Endothelial cell of umbilical vein (primary cell): ENCODE results near the gene UBR4. TPM values are rescaled to one million over a fixed set of nuclear protein-coding genes. Genes with fewer than 3 reads are reported as not detected.

ENCODE experiments used
- BruUV-seq: library from RNA; stranded (reverse); fragments of 400-500 nt; replicated peaks from 2 replicates; lab custom pipeline; 2021; lab: Mats Ljungman, UMichigan
- CTCF ChIA-PET: fragments of 300-600, 350-600 bp; sonication (Branson Sonifier 250); formaldehyde crosslinking; loops from one replicate; lab custom pipeline; 2021; ENCODE audit warnings: antibody characterized with exemption, inconsistent platforms; lab: Charles Lee
- POLR2A ChIA-PET: fragments of 300-600, 350-600 bp; sonication (Branson Sonifier 250); formaldehyde crosslinking; loops from one replicate; lab custom pipeline; 2021; ENCODE audit warnings: antibody characterized with exemption, inconsistent platforms; lab: Charles Lee
- DNase-seq: peaks from one replicate; pipeline ENCODE4 v3.0.0-alpha.2; 2011; ENCODE audit warnings: low read depth, low spot score
- FAIRE-seq: peaks from 2 replicates; lab custom pipeline; 2011; peaks lifted over from hg19 to GRCh38; lab: Jason Lieb, UNC
- H2AFZ ChIP-seq: 2 replicates; pipeline ENCODE4 v1.6.0; 2012; ENCODE audit warnings: low read depth, low read length, control low read depth, inconsistent platforms
- H3K27ac ChIP-seq: 2 replicates; pipeline ENCODE4 v1.5.1; 2011; ENCODE audit warnings: low read depth, mild to moderate bottlenecking, control low read depth, low read length, moderate library complexity; ENCODE audit not compliant: insufficient read depth
- H3K27me3 ChIP-seq, 2 experiments: 2 replicates each; pipeline versions ENCODE4 v1.6.0 to v1.6.1; 2011; ENCODE audit warnings: low read length in 2 of 2, mixed read lengths in 1 of 2; ENCODE audit not compliant: control insufficient read depth in 2 of 2, insufficient read depth in 2 of 2
- H3K36me3 ChIP-seq, 2 experiments: 2 replicates in 1 of 2; 3 replicates in 1 of 2; pipeline ENCODE4 v1.5.1; 2011; ENCODE audit warnings: low read length in 2 of 2, mild to moderate bottlenecking in 1 of 2, moderate library complexity in 1 of 2; ENCODE audit not compliant: control insufficient read depth in 2 of 2, insufficient read depth in 2 of 2; ENCODE audit errors: extremely low read depth in 1 of 2
- H3K4me1 ChIP-seq: 3 replicates; pipeline ENCODE4 v1.5.1; 2011; ENCODE audit warnings: mild to moderate bottlenecking, low read length; ENCODE audit not compliant: control insufficient read depth, insufficient read depth; ENCODE audit errors: extremely low read depth
- H3K4me2 ChIP-seq: 2 replicates; pipeline ENCODE4 v1.6.1; 2011; ENCODE audit warnings: low read length, control low read depth, mixed read lengths; ENCODE audit not compliant: insufficient read depth
- H3K4me3 ChIP-seq, 3 experiments: fragments of 200-600 bp in 1 of 3; sonication (generic), shearing (Covaris generic) in 1 of 3; replicated peaks in 1 of 3; 2 replicates each; pipeline ENCODE4 v1.5.1; 2011 to 2016; ENCODE audit warnings: control low read depth in 3 of 3, low read length in 3 of 3, mild to moderate bottlenecking in 2 of 3, inconsistent platforms in 1 of 3, low read depth in 1 of 3, moderate library complexity in 1 of 3; ENCODE audit not compliant: insufficient read depth in 1 of 3
- H3K79me2 ChIP-seq: 2 replicates; pipeline ENCODE4 v1.6.0; 2012; ENCODE audit warnings: low read length, inconsistent platforms; ENCODE audit not compliant: control insufficient read depth, insufficient read depth
- H3K9ac ChIP-seq: replicated peaks from 2 replicates; pipeline ENCODE3; 2011; ENCODE audit warnings: low read length, control low read depth; ENCODE audit not compliant: insufficient read depth; ENCODE audit errors: extremely low read depth
- H3K9me1 ChIP-seq: replicated peaks from 3 replicates; pipeline ENCODE4 v1.6.0; 2011; ENCODE audit warnings: mild to moderate bottlenecking, low read length; ENCODE audit not compliant: control insufficient read depth, insufficient read depth; ENCODE audit errors: extremely low read depth
- H3K9me3 ChIP-seq: replicated peaks from 2 replicates; pipeline ENCODE4 v1.5.1; 2012; ENCODE audit warnings: low read length, inconsistent platforms; ENCODE audit not compliant: control insufficient read depth, insufficient read depth
- H4K20me1 ChIP-seq: replicated peaks from 2 replicates; pipeline ENCODE3; 2011; ENCODE audit warnings: mild to moderate bottlenecking, low read length; ENCODE audit not compliant: control insufficient read depth, insufficient read depth; ENCODE audit errors: extremely low read depth
- EZH2 ChIP-seq: IDR thresholded peaks from 2 replicates; pipeline ENCODE4 v1.6.1; 2012; ENCODE audit warnings: borderline replicate concordance, low read depth, mild to moderate bottlenecking, moderate library complexity, low read length, inconsistent platforms; ENCODE audit not compliant: severe bottlenecking
- FOS ChIP-seq: IDR thresholded peaks from 2 replicates; pipeline ENCODE4 v1.6.1; 2011; ENCODE audit warnings: mild to moderate bottlenecking, low read length, moderate library complexity, borderline replicate concordance; ENCODE audit not compliant: insufficient read depth
- JUN ChIP-seq: IDR thresholded peaks from 2 replicates; pipeline ENCODE4 v1.6.1; 2011; ENCODE audit warnings: borderline replicate concordance, low read depth; ENCODE audit not compliant: insufficient read length, insufficient read depth
- MYC ChIP-seq: IDR thresholded peaks from one replicate; pipeline ENCODE4 v1.6.1; 2011; ENCODE audit warnings: mild to moderate bottlenecking, low read depth, low read length
- POLR2A ChIP-seq: IDR thresholded peaks from 2 replicates; pipeline ENCODE4 v1.6.1; 2012; ENCODE audit warnings: low read depth, mild to moderate bottlenecking, control low read depth, low read length
- POLR2AphosphoS5 ChIP-seq: IDR thresholded peaks from 2 replicates; pipeline ENCODE4 v1.6.1; 2012; ENCODE audit warnings: low read depth, mild to moderate bottlenecking, control low read depth, low read length, moderate library complexity; ENCODE audit not compliant: insufficient read depth
- dilution Hi-C: fragments of 300-500 bp; cut with MboI; formaldehyde crosslinking; loops from one replicate; pipeline ENCODE4 v1.15.0; 2019; ENCODE audit warnings: low sequenced_read_pairs; ENCODE audit not compliant: extremely low pct_ligation_motif_present
- intact Hi-C: fragments of 100-400 bp; cut with micrococcal nuclease; formaldehyde crosslinking; loops from one replicate; pipeline ENCODE4 v1.10.0; 2022
- polyA plus RNA-seq, 4 experiments: library from polyadenylated mRNA; depleted of rRNA in 3 of 4; stranded (reverse) in 3 of 4; unstranded in 1 of 4; fragments of >200 nt; gene quantifications; 2 replicates each; pipeline versions ENCODE4 v1.2.1 to v1.2.3, GENCODE V29; 2011 to 2012; ENCODE audit warnings: missing spikeins in 1 of 4
- total RNA-seq: library from RNA; stranded (reverse); gene quantifications from 2 replicates; pipeline ENCODE4 v1.2.3, GENCODE V29; 2021
- TF ChIP-seq, protein P1 (sequence below), 2 donors: IDR thresholded peaks; 1 replicate in 1 of 2; 2 replicates in 1 of 2; pipeline ENCODE4 v1.5.1; 2011; ENCODE audit warnings: low read length in 2 of 2, mild to moderate bottlenecking in 2 of 2, moderate library complexity in 2 of 2, control low read depth in 1 of 2, inconsistent platforms in 1 of 2, low read depth in 1 of 2; ENCODE audit not compliant: insufficient read depth in 1 of 2; ENCODE audit errors: extremely low read depth in 1 of 2
- TF ChIP-seq, protein P2 (sequence below): IDR thresholded peaks from 2 replicates; pipeline ENCODE4 v1.6.1; 2011; ENCODE audit not compliant: insufficient read depth, insufficient read length

The UBR4 gene
- total and polyA plus RNA-seq, 2 donors (not counting 3 experiments of a cell fraction or from before 2014, with no cell fraction given): 125 to 150 TPM

DNA sequence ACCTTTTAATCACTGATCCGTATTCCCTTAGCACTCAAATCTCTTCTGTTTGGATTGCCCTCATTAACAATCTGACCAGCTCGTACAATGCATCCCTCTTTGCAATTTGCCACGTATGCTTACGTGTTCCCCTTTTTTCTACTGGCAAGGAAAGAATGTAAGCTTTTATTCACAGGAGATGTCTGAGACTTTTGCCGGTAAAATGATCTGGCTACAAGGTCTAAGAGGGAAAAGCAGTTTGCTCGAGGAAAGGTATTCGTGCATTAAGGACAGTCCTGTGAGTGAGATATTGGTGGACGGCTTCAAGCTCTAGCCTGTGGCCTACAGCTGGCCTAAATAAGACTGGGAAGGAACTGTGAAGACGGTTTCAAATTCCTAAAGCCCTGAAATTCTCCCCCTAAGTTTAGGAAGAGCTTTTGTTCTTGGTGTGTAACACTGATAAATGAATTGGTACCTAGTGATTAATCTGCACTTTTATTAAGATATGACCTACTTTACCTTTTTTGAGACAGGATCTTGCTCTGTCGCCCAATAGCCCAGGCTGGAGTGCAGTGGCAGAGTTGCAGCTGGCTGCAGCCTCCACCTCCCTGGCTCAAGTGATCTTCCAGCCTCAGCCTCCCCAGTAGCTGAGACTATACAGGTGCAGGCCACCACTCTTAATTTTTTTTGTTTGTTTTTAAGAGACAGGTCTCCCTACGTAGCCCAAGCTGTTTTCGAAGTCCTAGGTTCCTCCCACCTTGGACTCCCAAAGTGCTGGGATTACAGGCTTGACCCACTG is 895 bp upstream of the UBR4 start:
- BruUV-seq: TSS peak; percentile 61
- Histone ChIP-seq H3K36me3 (peaks cover 2 to 6% of the 10 kb centered on the region in 2 experiments), H3K27ac (peak overlapping the region; percentile 80), H3K4me1 (peaks cover 20% of the 10 kb centered on the region), H3K9me3 (no peaks in the 10 kb centered on the region), H3K9ac (peak overlapping the region; percentile 91), H3K4me3 (peak overlapping the region; percentile 26 to 94 (median 81)), H3K27me3 (no peaks in the 10 kb centered on the region), H3K79me2 (peaks cover 73% of the 10 kb centered on the region), H3K9me1 (no peaks in the 10 kb centered on the region), H3K4me2 (peak overlapping the region; percentile 77), H2AFZ (peak overlapping the region; percentile 62), H4K20me1 (peaks cover 2% of the 10 kb centered on the region)
- no peak for TF ChIP-seq FOS
- TF ChIP-seq, protein P1, sequence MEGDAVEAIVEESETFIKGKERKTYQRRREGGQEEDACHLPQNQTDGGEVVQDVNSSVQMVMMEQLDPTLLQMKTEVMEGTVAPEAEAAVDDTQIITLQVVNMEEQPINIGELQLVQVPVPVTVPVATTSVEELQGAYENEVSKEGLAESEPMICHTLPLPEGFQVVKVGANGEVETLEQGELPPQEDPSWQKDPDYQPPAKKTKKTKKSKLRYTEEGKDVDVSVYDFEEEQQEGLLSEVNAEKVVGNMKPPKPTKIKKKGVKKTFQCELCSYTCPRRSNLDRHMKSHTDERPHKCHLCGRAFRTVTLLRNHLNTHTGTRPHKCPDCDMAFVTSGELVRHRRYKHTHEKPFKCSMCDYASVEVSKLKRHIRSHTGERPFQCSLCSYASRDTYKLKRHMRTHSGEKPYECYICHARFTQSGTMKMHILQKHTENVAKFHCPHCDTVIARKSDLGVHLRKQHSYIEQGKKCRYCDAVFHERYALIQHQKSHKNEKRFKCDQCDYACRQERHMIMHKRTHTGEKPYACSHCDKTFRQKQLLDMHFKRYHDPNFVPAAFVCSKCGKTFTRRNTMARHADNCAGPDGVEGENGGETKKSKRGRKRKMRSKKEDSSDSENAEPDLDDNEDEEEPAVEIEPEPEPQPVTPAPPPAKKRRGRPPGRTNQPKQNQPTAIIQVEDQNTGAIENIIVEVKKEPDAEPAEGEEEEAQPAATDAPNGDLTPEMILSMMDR (IDR thresholded peaks at IDR 0.05; ENCODE audit: extremely low read depth in 1 of 2, insufficient read depth in 1 of 2, low read depth in 1 of 2, low read length in 2 of 2): no peak
- TF ChIP-seq, protein P2, sequence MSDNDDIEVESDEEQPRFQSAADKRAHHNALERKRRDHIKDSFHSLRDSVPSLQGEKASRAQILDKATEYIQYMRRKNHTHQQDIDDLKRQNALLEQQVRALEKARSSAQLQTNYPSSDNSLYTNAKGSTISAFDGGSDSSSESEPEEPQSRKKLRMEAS: no peak
- TF ChIP-seq POLR2AphosphoS5: no peak
- no peak for TF ChIP-seq MYC
- TF ChIP-seq EZH2: no peak
- TF ChIP-seq POLR2A: peak; percentile 1
- no peak for TF ChIP-seq JUN
- ChIA-PET CTCF (interaction anchor here (1.3 kb wide), 1 partner anchor 30 kb away, joined by 4 read pairs; no protein-coding TSS in a partner anchor), POLR2A (no interaction called here)
- peak; percentile 24 for FAIRE-seq
- peak; percentile 60 for DNase-seq
- intact Hi-C loops (loop anchor here (2.0 to 10.0 kb wide), 4 partner anchors 30 to 306 kb away; partner anchors contain the start of genes AKR7A2, ALDH4A1, EMC1 and MRTO4), dilution Hi-C loops (no loop called here)
